K562 (cell line): ENCODE measurements around the gene ZBTB46. TPM values are rescaled to one million over a fixed set of nuclear protein-coding genes. Genes with fewer than 3 reads are reported as not detected.
A peak's percentile ranks its signal among the peaks of the same experiment; 100 is the strongest.

Source experiments
- ARNT ChIP-seq, 2 experiments: fragments of 450-650 bp; IDR thresholded peaks; 2 replicates each; pipeline ENCODE4 v1.6.1; 2016; ENCODE audit warnings: mild to moderate bottlenecking in 1 of 2
- CBX2 ChIP-seq: fragments of 200-600 bp; sonication (generic); IDR thresholded peaks from one replicate; pipeline ENCODE4 v1.6.1; 2012; ENCODE audit warnings: mild to moderate bottlenecking, low read length, inconsistent platforms; ENCODE audit not compliant: insufficient read depth, poor library complexity, severe bottlenecking
- ELF2 ChIP-seq: fragments of 250-450 bp; sonication (Bioruptor Pico); IDR thresholded peaks from 2 replicates; pipeline ENCODE4 v1.5.0; 2021; ENCODE audit warnings: mild to moderate bottlenecking
- PTTG1 ChIP-seq: fragments of 450-650 bp; IDR thresholded peaks from 2 replicates; pipeline ENCODE4 v1.6.1; 2016; ENCODE audit warnings: low read depth, mild to moderate bottlenecking, missing genetic modification characterization, missing compliant biosample characterization
- ZBTB7A ChIP-seq: IDR thresholded peaks from 2 replicates; pipeline ENCODE4 v1.6.1; 2011; ENCODE audit warnings: low read depth, mild to moderate bottlenecking, low read length, moderate library complexity, borderline replicate concordance; ENCODE audit not compliant: control insufficient read depth
- ZC3H8 ChIP-seq: fragments of 450-650 bp; IDR thresholded peaks from 2 replicates; pipeline ENCODE4 v1.6.1; 2017
- ZNF263 ChIP-seq: sonication (generic); formaldehyde crosslinking; IDR thresholded peaks from 2 replicates; pipeline ENCODE4 v1.8.0; 2022; ENCODE audit warnings: mild to moderate bottlenecking, missing genetic modification reagents, borderline replicate concordance
- ZNF3 ChIP-seq: fragments of 250-450 bp; sonication (Bioruptor Pico); IDR thresholded peaks from 2 replicates; pipeline ENCODE4 v1.5.0; 2021; ENCODE audit warnings: mild to moderate bottlenecking, moderate library complexity
- ZNF584 ChIP-seq: fragments of 200-800 bp; sonication (Bioruptor generic); IDR thresholded peaks from 2 replicates; pipeline ENCODE4 v1.6.1; 2016; ENCODE audit warnings: low read depth, mild to moderate bottlenecking, missing genetic modification characterization, missing compliant biosample characterization
- polyA plus RNA-seq, 8 experiments: library from polyadenylated mRNA; depleted of rRNA in 4 of 8; stranded (reverse) in 5 of 8; unstranded in 3 of 8; fragments of >200 nt; fragmentation: Nextera tagmentation in 2 of 8; fragmentation: Illumina TruSeq in 1 of 8; extraction: Ambion mirVana in 2 of 8; extraction: Trizol in 1 of 8; gene quantifications; 2 replicates each; pipeline versions ENCODE4 v1.2.1 to v1.2.3, GENCODE V29; 2011 to 2014; ENCODE audit warnings: inconsistent platforms in 1 of 8, missing spikeins in 1 of 8
- total RNA-seq, 7 experiments: library from RNA; depleted of rRNA in 6 of 7; stranded (reverse); fragments of >200 nt in 6 of 7; fragmentation: Illumina TruSeq in 2 of 7; extraction: Trizol in 2 of 7; gene quantifications; 2 replicates each; pipeline versions ENCODE4 v1.2.1 to v1.2.3, GENCODE V29; 2011 to 2021; ENCODE audit warnings: low replicate concordance in 1 of 7
- TF ChIP-seq, protein P1 (sequence below), 2 experiments: fragments of 450-650 bp in 1 of 2; sonication (generic) in 1 of 2; formaldehyde crosslinking in 1 of 2; IDR thresholded peaks; 2 replicates each; pipeline versions ENCODE4 v1.7.1 to v1.9.0; 2016 to 2022; ENCODE audit warnings: inconsistent platforms in 1 of 2, mild to moderate bottlenecking in 1 of 2, missing genetic modification reagents in 1 of 2
- TF ChIP-seq, protein P2 (sequence below), 2 experiments: fragments of 450-650 bp in 1 of 2; IDR thresholded peaks; 2 replicates each; pipeline ENCODE4 v1.6.1; 2011 to 2017; ENCODE audit warnings: low read depth in 2 of 2, antibody characterized with exemption in 1 of 2, borderline replicate concordance in 1 of 2, low read length in 1 of 2, mild to moderate bottlenecking in 1 of 2, mixed read lengths in 1 of 2; ENCODE audit not compliant: control insufficient read depth in 1 of 2
- TF ChIP-seq, protein P3 (sequence below): sonication (generic); formaldehyde crosslinking; IDR thresholded peaks from 2 replicates; pipeline ENCODE4 v1.8.1; 2023; ENCODE audit warnings: mild to moderate bottlenecking, missing genetic modification reagents, moderate library complexity

The ZBTB46 gene
- total and polyA plus RNA-seq, 9 of the 15 experiments (the other 6 are each of a cell fraction or from before 2014, with no cell fraction given), result 0.29 to 4.1 (median 1.1) TPM

DNA sequence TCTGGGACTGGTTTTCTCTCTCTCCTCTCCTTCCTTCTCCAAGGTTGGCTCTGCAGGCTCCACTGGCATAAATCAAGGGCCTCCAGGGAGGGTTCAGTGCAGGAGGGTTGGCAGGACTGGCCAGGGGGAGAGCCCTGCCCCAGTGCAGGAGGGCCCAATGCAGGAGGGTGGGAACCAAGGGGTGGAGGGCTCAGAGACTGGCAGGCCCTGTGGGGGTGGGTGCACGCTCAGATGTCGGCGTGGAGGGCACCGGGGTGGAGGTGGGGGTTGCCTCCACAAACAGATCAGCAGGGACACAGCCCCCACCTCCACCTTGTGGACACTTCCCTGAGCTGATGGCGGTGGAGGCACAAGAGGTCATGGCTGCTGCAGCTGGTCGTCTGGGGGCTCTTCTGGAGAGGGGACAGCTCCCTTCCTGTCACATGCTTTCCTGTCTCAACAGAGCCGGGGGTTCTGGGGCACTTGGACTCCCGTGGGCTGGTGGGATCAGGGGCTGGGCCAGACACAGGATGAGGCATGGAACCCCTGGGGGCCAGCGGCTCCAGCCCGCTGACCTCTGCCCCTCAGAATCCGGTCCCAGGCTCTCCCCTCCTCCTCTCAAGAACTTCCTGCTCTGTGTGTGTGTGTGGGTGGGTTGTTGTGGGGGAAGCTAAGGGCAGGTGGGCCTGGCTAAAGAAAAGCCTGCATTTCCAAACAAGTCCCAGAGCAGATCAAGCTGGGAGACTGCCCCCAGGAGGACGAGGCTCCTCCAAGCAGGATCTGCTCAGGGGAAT, 27.5 kb upstream of the ZBTB46 start (continued):
- TF ChIP-seq, protein P1, sequence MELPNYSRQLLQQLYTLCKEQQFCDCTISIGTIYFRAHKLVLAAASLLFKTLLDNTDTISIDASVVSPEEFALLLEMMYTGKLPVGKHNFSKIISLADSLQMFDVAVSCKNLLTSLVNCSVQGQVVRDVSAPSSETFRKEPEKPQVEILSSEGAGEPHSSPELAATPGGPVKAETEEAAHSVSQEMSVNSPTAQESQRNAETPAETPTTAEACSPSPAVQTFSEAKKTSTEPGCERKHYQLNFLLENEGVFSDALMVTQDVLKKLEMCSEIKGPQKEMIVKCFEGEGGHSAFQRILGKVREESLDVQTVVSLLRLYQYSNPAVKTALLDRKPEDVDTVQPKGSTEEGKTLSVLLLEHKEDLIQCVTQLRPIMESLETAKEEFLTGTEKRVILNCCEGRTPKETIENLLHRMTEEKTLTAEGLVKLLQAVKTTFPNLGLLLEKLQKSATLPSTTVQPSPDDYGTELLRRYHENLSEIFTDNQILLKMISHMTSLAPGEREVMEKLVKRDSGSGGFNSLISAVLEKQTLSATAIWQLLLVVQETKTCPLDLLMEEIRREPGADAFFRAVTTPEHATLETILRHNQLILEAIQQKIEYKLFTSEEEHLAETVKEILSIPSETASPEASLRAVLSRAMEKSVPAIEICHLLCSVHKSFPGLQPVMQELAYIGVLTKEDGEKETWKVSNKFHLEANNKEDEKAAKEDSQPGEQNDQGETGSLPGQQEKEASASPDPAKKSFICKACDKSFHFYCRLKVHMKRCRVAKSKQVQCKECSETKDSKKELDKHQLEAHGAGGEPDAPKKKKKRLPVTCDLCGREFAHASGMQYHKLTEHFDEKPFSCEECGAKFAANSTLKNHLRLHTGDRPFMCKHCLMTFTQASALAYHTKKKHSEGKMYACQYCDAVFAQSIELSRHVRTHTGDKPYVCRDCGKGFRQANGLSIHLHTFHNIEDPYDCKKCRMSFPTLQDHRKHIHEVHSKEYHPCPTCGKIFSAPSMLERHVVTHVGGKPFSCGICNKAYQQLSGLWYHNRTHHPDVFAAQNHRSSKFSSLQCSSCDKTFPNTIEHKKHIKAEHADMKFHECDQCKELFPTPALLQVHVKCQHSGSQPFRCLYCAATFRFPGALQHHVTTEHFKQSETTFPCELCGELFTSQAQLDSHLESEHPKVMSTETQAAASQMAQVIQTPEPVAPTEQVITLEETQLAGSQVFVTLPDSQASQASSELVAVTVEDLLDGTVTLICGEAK (IDR thresholded peaks at IDR 0.05), result 0 out of 2 replicates have a peak, but pooled peaks have one; percentile 34
- TF ChIP-seq, protein P1 (CRISPR knock-in tag; IDR thresholded peaks at IDR 0.05), result no peak
- no peak for TF ChIP-seq ZNF584 (CRISPR knock-in tag)
- no peak for TF ChIP-seq ZC3H8
- TF ChIP-seq, protein P2, sequence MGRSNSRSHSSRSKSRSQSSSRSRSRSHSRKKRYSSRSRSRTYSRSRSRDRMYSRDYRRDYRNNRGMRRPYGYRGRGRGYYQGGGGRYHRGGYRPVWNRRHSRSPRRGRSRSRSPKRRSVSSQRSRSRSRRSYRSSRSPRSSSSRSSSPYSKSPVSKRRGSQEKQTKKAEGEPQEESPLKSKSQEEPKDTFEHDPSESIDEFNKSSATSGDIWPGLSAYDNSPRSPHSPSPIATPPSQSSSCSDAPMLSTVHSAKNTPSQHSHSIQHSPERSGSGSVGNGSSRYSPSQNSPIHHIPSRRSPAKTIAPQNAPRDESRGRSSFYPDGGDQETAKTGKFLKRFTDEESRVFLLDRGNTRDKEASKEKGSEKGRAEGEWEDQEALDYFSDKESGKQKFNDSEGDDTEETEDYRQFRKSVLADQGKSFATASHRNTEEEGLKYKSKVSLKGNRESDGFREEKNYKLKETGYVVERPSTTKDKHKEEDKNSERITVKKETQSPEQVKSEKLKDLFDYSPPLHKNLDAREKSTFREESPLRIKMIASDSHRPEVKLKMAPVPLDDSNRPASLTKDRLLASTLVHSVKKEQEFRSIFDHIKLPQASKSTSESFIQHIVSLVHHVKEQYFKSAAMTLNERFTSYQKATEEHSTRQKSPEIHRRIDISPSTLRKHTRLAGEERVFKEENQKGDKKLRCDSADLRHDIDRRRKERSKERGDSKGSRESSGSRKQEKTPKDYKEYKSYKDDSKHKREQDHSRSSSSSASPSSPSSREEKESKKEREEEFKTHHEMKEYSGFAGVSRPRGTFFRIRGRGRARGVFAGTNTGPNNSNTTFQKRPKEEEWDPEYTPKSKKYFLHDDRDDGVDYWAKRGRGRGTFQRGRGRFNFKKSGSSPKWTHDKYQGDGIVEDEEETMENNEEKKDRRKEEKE (IDR thresholded peaks at IDR 0.05; ENCODE audit: borderline replicate concordance in 1 of 2, control insufficient read depth in 1 of 2, low read depth in 2 of 2, low read length in 1 of 2), result no peak
- TF ChIP-seq, protein P3, sequence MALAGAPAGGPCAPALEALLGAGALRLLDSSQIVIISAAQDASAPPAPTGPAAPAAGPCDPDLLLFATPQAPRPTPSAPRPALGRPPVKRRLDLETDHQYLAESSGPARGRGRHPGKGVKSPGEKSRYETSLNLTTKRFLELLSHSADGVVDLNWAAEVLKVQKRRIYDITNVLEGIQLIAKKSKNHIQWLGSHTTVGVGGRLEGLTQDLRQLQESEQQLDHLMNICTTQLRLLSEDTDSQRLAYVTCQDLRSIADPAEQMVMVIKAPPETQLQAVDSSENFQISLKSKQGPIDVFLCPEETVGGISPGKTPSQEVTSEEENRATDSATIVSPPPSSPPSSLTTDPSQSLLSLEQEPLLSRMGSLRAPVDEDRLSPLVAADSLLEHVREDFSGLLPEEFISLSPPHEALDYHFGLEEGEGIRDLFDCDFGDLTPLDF (CRISPR knock-in tag), result no peak
- TF ChIP-seq CBX2, result no peak
- TF ChIP-seq ZNF263 (CRISPR knock-in tag), result peak; percentile 27; the same call in 1 of the 2 replicates
- no peak for TF ChIP-seq ZNF3 (CRISPR knock-in tag)
- TF ChIP-seq PTTG1 (tag), result no peak
- no peak for TF ChIP-seq ARNT (IDR thresholded peaks at IDR 0.05)
- TF ChIP-seq ELF2 (CRISPR knock-in tag), result no peak
- peak; percentile 73 for TF ChIP-seq ZBTB7A
